HCEC 1CT (cell line): ENCODE measurements around the gene ITGB6.
"Not testable (repeated sequence)": the region's sequence is repeated elsewhere in the genome, so short reads cannot be mapped to it uniquely, and the experiment has no call there.

ENCODE experiments used
- DNase-seq: peaks from one replicate; pipeline ENCODE4 v3.0.0-alpha.2; 2017

The ITGB6 gene

DNA sequence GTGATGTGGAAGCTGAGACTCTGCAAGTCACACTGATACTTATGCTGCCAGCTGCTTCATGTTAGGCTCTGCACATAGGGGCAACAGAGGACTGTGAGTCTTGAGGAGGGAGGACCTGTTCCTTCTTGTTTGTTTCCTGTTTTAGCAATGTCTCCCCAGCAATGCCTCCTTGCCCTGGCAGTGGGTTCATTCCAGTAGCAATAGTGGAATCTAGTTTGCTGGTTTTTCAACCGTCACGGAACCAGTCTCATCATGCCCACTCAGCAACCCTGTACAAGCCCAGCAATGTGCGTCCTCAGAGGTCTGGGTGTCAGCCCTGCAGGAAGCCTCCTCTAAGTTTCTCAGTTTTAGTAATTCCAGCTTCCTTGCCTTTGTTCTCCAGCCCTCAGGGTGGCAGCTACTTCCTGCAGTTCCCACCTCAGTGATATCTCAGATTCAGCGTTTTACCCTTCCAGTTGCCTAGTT lies 20.5 kb upstream of the ITGB6 start:
- DNase-seq: no peak

DNA sequence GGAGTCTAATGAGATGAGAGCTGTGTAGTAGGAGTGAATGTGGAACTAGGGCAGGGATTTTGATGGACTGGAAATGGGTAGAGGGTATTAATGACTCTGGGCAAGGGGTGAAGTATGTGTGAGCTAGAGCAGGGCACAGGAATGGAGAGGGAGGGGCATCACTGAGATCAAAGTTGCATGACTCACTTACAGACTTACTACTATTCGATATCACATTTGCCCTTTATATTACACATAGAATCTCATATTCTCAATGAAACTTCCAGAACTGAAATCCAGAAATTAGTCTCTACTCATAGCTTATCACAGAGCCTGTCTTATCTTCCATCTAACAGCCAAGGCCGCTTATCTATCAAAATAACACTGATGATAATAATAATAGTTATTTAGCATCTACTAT lies 20.0 kb upstream of the ITGB6 start:
- no peak for DNase-seq

DNA sequence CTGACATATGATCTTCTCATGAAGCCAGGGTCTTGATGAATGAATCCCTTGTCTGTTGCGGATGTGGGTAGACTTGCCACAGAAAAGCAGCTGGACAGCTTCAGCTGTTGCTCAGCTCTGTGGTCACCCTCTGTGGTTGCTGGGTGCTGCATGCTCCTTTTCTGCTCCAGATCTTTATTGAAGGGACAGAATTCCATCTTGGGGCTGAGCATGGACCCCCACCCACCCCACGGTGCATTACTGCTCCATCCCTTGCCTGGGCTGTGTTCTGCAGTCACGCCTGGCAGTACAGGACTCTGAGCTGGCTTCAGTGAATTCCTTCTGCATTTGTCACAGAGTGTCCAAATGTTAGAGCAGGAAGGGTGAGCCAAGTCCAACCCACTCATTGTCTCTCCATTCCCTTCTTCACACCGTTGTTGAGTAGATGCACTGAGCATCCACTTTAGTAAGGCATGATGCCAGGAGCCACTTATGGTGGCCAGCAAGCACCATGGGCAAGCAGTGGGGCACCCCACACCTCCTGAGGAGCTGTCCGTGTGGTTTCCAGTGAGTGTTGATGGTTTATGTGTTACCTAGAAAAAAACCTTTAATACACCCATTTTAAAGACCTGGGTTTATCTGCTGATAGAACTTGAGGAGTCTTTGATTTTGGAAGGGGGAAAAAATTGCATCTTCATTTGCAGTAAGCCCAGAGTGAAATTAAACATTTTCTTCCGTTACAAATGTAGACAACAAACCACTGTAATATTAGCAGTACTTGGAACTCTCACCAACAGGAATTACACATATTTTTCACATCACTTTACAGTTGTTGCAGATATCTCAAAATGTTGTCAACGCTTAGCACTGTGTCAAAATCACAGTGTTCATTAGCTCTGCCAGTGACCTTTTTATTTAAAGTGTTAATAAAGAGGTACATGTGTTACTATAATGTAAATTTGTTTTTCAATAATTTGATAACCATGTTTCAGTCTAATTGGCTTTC lies 14.7 kb upstream of the ITGB6 start:
- peak; percentile 82 for DNase-seq

DNA sequence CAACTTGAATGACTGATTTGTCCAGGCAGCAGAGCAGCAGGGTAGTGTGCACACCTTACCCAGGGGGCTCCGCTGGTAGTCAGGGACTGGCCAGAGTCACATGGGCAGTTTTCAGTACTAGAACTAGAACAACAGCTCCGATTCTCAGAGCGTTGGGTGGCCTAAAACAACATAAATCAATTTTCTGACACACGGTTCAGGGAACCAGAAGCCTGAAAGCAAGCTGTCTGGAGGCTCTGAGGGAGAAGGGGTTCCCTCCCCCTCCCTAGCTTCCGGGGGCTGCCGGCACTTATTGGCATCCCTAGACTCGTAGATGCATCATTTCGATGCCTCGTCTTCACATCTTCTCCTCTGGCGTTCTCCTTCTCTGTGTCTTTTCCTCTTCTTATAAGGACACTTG lies 13.4 kb upstream of the ITGB6 start:
- no peak for DNase-seq

DNA sequence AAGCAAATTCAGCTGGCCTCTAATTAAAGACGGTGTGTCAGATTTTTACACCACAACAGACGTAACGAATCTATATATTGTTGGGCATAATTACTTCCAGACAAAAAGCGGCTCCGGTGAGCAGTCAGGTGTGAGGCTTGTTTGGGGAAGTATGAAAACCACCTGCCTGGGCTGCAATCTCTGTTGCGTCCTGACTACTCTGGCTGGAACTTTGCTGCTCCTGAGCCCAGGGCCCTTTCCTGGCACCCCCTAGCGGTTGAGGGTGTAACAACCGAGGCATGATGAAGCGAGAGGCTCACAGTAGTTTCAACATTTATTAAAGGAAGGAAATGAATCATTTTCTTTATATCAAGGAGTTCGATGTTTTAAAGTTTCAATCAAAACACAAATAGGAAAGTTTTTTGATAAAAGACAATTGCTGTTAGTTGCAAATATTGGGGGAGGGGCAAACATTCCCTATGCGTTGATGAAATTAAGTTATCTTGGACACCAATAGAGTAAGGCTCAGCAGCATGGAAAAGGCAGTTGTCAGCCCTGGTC lies 10.6 kb upstream of the ITGB6 start:
- DNase-seq: peak; percentile 33

DNA sequence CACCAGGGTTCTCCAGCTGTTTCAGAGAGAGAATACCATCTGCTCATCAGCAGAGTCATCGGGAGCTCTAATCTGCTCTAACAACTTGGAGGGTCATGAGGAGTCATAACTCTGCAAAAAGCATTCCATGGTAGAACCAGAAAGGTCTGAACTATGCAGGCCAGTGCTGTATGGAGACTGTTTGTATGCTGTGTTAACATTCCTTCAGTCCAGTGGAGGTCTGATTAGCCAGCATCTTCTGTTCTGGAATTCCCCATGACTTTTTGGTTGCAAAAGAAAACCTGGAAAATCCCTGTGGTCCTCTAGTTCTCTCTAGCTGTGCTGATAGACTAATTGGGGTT lies 9.4 kb upstream of the ITGB6 start:
- peak; percentile 85 for DNase-seq

DNA sequence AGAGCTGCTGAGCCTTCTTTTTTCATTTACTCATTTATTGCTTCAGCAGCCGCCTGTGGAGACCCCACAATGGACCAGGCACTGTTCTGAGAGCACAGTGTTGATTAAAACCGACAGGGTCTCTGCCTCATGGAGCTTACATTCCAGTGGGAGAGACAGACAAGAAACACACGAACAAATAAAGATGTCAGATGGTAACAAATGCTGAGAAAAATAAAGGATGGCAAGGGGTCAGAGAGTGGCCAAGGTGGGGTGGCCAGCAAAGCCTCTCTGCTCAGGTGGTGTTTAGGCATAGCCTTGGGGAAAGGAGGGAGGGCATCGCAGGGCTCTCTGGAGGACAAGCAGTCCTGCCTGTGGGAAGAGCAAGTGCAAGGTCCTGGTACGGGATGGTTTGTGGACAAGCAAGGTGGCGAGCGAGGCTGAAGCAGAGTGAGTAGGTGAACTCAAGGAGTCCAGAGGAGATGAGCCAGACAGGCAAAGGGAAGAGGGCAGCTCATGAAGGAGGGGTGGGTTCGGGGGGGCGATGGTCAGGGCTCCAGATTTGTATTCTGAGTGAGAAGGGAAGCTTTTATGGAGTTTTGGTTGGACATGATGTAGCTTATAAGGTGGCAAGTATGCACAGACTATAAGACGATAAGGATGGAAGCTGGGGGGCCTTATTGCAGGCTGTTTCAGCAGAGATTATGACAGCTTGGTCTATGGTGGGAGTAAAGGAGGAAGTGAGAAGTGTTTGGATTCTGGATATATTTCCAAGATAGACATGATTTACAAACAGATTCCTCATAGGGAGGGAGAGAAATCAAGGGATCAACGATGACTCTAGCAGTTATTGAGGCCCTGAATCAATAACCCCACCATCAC lies 8.8 kb upstream of the ITGB6 start:
- DNase-seq: no peak

DNA sequence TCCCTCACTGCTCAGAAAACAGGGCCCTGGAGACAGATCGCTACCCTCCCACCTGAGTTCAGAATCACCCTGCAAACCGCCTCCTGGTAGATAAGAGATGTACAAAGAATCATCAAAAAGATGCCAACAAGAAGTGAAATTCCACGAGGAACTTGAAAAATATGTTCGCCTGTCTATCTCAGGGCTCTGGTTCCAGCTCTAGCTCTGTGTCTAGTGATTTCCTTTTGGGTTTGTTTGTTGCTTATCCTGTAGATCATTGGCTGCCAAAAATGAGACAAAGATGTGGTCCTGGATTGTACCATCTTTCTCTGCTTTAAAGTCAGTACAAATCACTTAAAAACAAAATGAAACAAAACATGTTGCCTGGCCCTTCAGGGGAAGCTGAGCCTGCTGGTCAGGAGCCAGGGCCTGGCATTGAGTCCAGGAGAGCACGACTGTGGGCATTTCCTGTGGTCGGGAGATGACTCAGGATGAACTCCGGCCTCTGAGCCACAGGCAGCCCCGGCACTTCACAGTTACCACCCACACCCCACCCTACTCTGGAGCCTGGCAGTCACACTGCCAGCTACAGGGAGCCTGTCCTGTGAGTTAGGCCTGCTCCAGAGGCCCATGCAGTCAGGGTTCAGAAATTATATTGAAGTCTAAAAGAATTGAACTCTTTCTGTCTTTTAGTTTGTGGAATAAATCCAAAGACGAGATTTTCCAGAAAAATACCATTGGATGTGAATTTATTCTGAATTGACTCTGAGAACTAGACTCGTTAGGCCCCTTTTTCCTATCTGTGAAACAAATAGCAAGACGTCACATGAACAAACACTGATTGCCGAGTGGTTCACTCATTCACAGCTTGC lies 8.0 kb upstream of the ITGB6 start:
- peak; percentile 89 for DNase-seq

DNA sequence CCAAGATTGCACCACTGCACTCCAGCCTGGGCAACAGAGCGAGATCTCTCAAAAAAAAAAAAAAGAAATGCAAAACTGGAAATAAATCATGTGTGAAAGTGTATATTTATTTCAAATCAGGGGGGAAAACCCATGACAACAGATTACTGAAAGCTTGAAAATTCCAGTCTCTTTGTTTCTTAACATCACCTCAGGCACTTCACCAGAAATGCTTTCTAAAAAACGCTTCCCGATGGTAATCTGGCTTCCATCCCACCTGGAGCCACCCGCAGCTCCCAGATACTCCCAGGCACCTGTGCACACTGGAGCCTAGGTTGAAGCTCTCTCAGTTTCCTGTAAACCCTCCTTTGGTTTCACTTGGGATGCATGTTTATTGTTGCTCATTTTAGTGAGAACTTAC lies 7.2 kb upstream of the ITGB6 start:
- no peak for DNase-seq

DNA sequence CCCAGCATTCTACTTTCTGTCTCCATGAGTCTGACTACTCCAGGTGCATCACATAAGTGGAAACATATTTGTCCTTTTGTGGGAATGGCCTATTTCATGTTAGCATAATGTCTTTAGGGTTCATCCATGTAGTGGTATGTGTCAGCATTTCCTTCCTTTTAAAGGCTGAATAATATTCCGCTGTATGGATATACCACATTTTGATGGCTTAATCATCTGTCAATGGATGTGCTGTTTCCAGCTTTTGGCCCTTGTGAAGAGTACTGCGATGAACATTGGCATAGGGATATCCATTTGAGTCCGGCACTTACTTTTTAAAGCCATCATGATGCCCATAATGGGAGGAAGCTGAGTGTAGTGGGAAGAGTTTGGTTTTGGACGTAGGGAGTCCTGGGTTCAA lies 6.4 kb upstream of the ITGB6 start:
- no peak for DNase-seq

DNA sequence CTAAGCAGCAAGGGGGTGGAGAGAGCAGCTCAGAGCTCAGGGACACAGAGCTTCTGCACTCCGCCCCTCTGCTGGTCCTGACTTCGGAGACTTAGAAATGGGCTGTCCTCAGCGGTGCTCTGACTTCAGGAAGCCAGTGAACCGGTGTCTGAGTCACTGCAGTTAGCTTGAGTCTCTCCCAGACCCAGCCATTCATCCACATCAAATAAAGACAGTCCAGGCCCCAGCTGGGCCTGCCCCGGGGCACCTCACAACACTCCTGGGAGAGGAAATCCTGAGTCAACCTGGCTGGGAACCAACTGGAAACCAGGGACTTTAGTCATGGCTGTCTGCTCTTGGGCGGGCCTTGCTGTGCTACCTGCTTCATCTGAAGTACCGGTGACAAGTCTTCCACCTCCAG lies 5.4 kb upstream of the ITGB6 start:
- peak; percentile 93 for DNase-seq

DNA sequence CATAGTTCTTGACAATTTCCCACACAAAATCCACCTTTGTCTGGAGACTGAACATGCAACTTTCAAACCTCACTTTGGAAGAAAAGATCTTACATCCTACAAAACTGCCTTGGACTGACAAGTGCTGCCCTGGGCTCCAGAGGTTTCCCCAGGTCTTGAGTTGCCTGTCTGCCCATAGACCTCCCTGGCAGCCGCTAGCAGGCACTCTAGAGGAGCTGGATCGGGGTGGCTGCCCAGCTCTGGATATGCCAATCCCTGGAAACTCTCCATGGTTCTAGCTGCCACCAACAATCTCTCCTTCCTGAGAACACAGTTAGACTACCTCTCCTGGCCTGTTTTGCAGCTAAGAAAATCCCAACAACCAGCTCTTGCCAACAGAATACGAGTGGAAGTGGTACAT lies 3.4 kb upstream of the ITGB6 start:
- no peak for DNase-seq

DNA sequence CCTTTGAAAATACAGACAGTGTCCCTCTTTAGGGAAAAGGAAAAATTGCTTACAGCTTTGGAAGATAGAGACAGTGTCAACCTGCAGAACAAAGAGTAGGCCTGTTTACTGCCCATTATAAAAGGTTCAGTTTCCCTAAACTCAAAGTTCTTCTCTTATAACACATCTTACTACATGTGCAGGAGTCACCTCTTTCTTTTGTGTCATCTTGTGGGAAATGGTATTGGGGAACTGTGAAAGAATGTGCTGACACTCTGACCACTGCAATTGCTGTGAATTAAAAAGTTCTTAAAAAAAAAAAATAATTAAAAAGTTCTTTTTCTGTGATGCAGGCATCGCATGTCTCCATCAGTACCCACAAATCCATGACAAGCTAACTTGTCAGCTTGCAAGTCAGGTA lies 2.9 kb upstream of the ITGB6 start:
- no peak for DNase-seq

DNA sequence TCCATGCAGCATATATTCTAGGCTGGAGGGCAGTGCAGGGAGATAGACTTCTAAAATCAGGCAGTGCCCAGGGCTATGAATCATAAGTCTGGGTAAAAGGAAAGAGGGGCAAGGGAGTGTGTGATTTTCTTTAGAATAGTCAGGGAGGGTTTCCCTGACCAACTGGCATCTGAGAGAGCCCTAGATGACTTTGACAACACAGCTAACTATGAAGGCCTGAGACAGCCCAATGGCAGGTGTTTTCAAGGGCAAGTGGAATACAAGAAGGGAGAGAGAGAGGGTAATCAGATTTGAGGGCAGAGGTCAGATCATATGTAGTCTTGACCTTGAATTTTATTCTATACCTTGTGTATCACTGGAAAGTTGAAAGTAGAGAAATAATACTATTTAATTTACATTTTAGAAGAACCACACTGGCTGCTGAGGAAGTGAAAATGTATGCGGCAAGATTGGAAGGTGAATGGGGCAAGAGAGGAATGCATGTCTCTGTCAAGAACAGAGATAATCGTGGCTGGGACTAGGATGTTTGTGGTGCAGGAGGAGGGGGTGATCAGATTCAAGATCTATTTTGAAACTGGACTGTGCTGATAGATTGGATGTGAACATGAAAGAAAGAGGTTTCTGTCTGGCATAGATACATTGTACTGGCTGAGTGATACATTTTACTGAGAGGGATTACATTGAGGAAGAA lies 1.9 kb upstream of the ITGB6 start:
- no peak for DNase-seq

DNA sequence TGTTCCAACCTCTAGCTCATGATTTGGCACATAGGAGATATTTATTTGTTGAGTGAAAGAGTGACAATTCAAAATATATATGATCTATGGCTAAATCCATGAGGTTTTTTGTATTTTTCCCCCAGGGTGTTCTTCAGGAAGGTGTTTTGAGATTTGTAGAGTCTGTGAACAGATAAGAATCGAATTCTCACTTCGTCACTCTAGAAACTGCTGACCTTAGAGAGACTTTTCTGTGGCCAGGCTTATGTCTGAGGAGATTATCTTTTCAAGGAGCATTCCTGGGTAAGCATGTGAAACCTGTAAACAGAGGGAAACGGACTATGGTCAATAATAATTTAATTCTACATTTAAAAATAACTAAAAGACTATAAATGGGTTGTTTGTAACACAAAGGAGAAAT lies 849 bp upstream of the ITGB6 start:
- DNase-seq: no peak

DNA sequence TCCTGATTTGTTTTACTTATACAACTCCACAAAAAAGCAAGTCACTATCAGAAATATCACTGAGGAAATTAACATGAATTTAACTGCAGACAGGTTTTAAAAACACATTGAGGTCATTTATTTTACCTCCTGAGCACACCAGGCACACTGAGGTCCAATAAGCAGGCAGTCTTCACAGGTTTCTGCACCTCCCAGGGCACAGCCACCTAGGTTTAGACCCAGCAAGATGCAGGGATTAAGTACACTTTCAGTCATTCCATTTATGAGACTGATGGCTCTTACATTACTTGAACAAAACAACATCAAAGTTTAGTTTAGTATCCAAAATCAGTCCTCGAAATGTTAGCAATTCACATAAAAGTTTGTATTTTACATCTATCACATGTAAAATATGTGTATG lies 1.0 kb downstream of the ITGB6 start:
- no peak for DNase-seq

DNA sequence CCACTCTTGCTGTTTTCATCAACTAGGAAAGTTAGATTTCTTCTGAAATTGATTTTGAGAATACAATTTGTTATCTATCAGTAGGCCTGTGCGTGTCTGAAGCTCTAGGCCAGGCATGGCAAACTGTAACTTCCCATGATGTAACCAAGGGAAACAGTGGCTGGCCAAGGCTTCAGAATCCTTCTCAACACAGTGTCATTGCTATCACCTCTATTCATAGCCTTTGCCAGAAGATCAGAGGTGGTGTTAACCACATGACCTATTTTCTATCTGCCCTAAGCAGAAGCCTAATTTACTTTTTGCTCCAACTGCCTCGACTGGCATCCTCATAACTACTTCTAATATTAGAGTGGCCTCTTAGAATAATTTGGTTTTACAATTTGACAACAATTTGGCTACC lies 2.5 kb downstream of the ITGB6 start:
- no peak for DNase-seq

DNA sequence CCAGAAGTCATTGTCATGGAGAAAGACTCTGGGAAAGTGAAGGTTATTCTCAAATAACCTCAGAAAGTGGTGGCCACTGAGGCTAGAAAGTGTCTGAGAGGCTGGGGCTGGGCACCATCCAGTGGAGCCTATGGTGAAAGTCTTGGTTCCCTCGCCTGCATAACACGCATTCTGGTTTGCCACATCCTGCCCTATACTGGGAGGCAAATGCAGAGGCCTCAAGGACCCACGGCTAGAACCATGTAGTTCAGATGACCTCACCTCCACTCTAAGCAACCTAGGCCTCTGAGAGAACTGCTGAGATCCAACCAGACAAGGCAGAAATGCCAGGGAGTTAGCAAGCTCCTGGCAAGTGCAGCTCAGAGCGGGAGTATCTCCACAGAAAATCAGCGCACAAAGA lies 5.1 kb downstream of the ITGB6 start:
- no peak for DNase-seq

DNA sequence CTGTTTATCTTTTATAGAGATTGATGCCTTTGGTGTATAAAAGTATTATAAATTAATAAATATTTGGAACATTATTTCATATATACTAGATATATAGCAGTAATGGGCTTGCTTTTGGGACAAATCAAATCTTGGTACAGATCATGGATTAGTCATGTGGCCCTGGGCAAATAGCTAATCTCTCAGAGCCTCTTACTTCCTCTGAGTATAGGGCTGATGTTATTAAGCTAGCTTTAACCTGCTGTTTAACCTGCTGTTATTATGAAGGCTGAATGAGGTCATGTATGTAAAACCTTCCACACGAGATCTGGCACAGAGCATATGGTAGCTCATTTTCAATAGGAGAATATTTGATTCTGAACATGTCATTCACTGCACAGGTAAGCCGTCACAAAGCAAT lies 5.7 kb downstream of the ITGB6 start:
- no peak for DNase-seq

DNA sequence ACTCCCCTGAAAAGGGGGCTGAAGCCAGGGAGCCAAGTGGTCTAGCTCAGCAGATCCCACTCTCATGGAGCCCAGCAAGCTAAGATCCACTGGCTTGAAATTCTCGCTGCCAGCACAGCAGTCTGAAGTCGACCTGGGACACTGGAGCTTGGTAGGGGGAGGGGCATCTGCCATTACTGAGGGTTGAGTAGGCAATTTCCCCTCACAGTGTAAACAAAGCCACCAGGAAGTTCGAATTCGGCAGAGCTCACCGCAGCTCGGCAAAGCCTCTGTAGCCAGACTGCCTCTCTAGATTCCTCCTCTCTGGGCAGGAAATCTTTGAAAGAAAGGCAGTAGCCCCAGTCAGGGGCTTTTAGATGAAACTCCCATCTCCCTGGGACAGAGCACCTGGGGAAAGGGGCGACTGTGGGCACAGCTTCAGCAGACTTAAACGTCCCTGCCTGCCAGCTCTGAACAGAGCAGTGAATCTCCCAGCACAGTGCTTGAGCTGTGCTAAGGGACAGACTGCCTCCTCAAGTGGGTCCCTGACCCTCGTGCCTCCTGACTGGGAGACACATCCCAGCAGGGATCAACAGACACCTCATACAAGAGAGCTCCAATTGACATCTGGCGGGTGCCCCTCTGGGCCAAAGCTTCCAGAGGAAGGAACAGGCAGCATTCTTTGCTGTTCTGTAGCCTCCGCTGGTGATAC lies 18.8 kb downstream of the ITGB6 start:
- DNase-seq: peak; percentile 33

DNA sequence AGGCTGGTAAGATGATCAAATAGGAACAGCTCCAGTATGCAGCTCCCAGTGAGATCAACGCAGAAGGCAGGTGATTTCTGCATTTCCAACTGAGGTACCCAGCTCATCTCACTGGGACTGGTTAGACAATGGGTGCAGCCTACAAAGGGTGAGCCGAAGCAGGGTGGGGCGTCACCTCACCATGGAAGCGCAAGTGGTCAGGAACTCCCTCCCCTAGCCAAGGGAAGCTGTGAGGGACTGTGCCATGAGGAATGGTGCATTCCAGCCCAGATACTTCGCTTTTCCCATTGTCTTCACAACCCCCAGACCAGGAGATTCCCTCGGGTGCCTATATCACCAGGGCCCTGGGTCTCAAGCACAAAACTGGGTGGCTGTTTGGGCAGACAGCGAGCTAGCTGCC lies 19.4 kb downstream of the ITGB6 start:
- DNase-seq: not testable (repeated sequence)

DNA sequence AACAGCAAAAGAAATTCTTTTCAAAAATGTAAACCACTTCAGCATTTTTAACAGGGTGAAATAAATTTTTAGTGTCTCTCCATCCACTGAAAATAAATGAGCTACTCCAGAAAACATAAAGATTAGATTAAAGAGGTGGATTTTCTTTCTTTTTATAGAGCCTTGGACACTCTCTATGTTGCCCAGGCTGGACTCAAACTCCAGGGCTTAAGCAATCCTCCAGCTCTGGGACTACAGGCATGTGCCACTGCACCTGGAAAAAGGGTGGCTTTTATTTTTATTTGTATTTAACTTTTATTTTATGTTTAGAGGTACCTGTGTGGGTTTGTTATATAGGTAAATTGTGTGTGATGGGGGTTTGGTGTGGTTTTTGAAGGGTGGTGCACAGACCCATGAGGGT lies 19.9 kb downstream of the ITGB6 start:
- DNase-seq: no peak
